Measurements from ENCODE around the gene RNFT1.
A peak's percentile ranks its signal among the peaks of the same experiment; 100 is the strongest.
"Not testable (repeated sequence)": the region's sequence is repeated elsewhere in the genome, so short reads cannot be mapped to it uniquely, and the experiment has no call there.

RNFT1 gene

DNA sequence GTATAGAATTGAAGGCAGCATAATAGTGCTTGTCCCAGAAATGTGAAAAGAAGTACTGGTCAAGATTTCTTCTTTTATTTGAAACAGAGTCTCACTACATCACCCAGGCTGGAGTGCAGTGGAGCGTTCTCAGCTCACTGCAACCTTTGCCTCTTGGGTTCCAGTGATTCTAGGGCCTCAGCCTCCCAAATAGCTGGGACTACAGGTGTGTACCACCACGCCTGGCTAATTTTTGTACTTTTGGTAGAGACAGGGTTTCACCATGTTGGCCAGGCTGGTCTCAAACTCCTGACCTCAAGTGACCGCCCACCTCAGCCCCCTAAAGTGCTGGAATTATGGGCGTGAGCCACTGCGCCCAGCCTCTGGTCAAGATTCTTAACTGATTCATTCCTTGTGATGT is 43.9 kb downstream of the RNFT1 start:
- DNase-seq = not testable (repeated sequence)

DNA sequence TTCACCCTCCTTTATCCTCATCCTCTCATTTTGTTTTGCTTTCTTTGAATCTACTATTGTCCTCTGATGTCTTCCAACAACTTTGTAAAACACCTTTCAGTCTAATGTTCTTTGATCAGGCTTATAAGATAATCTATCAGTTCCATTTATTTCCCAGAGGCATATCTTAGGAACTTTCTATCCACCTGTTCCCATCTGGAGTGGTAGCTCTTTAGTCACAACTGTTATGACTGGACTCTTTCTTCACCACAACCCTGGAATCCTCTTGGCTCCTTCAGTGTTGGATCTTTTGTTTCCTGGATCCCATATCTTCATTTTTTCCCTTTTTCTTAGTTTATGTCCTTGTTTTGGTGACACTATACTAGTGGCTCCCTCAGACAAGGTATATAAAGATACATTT is 48.1 kb downstream of the RNFT1 start:
- DNase-seq = no peak

DNA sequence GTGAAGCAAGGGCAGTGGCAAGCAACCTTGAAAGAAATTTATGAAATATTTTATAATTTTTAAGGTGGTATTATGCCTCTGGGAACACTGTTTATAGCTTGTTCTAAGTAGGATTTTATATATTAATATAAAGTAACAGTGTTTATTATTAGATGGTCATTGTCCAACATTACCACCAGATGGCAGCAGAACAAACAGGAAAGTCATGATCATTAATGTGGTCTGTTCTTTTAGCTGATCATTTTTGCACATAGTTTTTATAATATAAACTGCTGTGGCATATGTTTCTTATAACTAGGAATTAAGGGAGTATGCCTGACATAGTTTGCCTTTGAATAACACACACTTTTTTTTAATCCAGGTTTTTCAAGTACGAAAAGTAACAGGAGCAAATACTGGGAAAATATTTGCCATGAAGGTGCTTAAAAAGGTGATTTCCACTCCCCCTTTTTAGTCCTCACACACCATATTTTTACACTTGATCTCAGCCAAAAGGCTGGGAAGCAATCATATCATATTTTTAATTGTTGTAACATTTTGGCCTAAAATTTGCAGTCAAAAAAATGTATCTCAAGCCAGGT is 50.2 kb downstream of the RNFT1 start:
- DNase-seq = peak; percentile 68

DNA sequence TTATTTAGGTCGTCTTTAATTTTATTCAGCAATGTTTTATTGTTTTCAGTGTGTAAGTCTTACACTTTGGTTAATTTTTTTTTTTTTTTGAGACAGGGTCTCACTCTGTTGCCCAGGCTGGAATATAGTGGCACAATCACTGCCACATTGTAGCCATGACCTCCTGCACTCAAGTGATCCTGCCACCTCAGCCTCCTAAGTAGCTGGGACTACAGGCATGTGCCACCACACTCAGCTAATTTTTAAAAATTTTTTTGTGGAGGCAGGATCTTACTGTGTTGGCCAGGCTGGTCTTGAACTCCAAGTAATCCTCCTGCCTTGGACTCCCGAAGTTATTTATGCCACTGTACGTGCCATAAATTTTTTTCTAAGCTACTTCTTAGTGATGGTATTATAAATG is 57.1 kb downstream of the RNFT1 start:
- no peak for DNase-seq

DNA sequence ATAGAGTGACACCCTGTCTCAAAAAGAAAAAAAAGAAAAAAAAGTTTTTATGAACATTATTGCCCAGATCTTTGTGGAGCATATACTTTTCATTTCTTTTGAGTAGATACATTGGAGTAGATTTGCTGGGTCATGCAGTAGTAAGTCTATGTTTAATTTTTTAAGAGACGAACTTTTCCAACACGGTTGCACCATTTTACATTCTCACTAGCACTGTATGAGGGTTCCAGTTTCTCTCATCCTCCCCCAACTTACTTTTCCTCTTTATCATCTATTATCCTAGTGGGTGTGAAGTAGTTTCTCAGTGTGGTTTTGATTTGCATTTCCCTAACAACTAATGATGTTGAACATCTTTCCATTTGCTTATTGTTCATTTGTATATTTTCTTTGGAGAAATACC is 61.1 kb downstream of the RNFT1 start:
- DNase-seq = no peak

Data from hematopoietic multipotent progenitor cell treated with erythropoietin and hydrocortisone succinate and interleukin-3 and kit ligand, for 8 days (in vitro differentiated cells).